SW480 (cell line): ENCODE data around the gene PGC.
A peak's percentile ranks its signal among the peaks of the same experiment; 100 is the strongest.

Experiments used
- DNase-seq: peaks from one replicate; pipeline ENCODE4 v3.0.0-alpha.2; 2016; ENCODE audit warnings: low spot score

The PGC gene

GRCh38 chr6:41714556-41715273, 32.5 kb downstream of the PGC start:
- DNase-seq: no peak

- DNase-seq: no peak
These were observed 33.4 kb downstream of the PGC start for GRCh38 chr6:41713650-41714291.

- peak; percentile 26 for DNase-seq
These were observed 34.0 kb downstream of the PGC start for GRCh38 chr6:41713159-41713649.

- DNase-seq: no peak
These were observed 34.5 kb downstream of the PGC start for GRCh38 chr6:41712651-41713103.

GRCh38 chr6:41711323-41712038, 35.7 kb downstream of the PGC start:
- no peak for DNase-seq

GRCh38 chr6:41709375-41709774, 37.8 kb downstream of the PGC start:
- DNase-seq: no peak

GRCh38 chr6:41708856-41709255, 38.3 kb downstream of the PGC start:
- no peak for DNase-seq

GRCh38 chr6:41707565-41708200, 39.5 kb downstream of the PGC start:
- no peak for DNase-seq

GRCh38 chr6:41706876-41707564, 40.2 kb downstream of the PGC start:
- DNase-seq: no peak

GRCh38 chr6:41705996-41706835, 41.0 kb downstream of the PGC start:
- no peak for DNase-seq

- DNase-seq: no peak
These were observed 41.7 kb downstream of the PGC start for GRCh38 chr6:41705311-41705995.

GRCh38 chr6:41704656-41705310, 42.4 kb downstream of the PGC start:
- DNase-seq: no peak

- DNase-seq: no peak
These were observed 43.2 kb downstream of the PGC start for GRCh38 chr6:41704028-41704427.

GRCh38 chr6:41702771-41703494, 44.3 kb downstream of the PGC start:
- DNase-seq: no peak

- no peak for DNase-seq
These were observed 45.0 kb downstream of the PGC start for GRCh38 chr6:41702089-41702745.

GRCh38 chr6:41700463-41701347, 46.5 kb downstream of the PGC start:
- DNase-seq: no peak

- DNase-seq: no peak
These were observed 48.1 kb downstream of the PGC start for GRCh38 chr6:41699063-41699462.
